GM21381 (cell line): ENCODE data around the gene BMF.
"Not testable (repeated sequence)": the region's sequence is repeated elsewhere in the genome, so short reads cannot be mapped to it uniquely, and the experiment has no call there.

Experiments
- ATAC-seq: cut with Tn5 transposase; IDR thresholded peaks from one replicate; pipeline ENCODE4 v1.9.1; 2021; ENCODE audit warnings: mild to moderate bottlenecking, moderate library complexity; ENCODE audit not compliant: unreplicated experiment

The BMF gene

GRCh38 chr15:40128766-40129660 lies 20.3 kb upstream of the BMF start:
- ATAC-seq: no peak

- no peak for ATAC-seq
Measured at GRCh38 chr15:40125950-40126349, 17.3 kb upstream of the BMF start.

GRCh38 chr15:40124807-40125285 lies 16.2 kb upstream of the BMF start:
- ATAC-seq: not testable (repeated sequence)

- ATAC-seq: not testable (repeated sequence)
Measured at GRCh38 chr15:40124333-40124732, 15.7 kb upstream of the BMF start.

- not testable (repeated sequence) for ATAC-seq
Measured at GRCh38 chr15:40123863-40124262, 15.2 kb upstream of the BMF start.

- not testable (repeated sequence) for ATAC-seq
Measured at GRCh38 chr15:40122989-40123388, 14.3 kb upstream of the BMF start.

GRCh38 chr15:40121911-40122638 lies 13.4 kb upstream of the BMF start:
- ATAC-seq: no peak

GRCh38 chr15:40118473-40118872 lies 9.8 kb upstream of the BMF start:
- ATAC-seq: no peak

- peak; percentile 96 for ATAC-seq
Measured at GRCh38 chr15:40115670-40116093, 7.0 kb upstream of the BMF start.

GRCh38 chr15:40115106-40115505 lies 6.4 kb upstream of the BMF start:
- not testable (repeated sequence) for ATAC-seq

GRCh38 chr15:40114218-40114617 lies 5.5 kb upstream of the BMF start:
- ATAC-seq: no peak

GRCh38 chr15:40112789-40113188 lies 4.1 kb upstream of the BMF start:
- ATAC-seq: no peak

- no peak for ATAC-seq
Measured at GRCh38 chr15:40111888-40112287, 3.2 kb upstream of the BMF start.

GRCh38 chr15:40110866-40111550 lies 2.3 kb upstream of the BMF start:
- no peak for ATAC-seq

- ATAC-seq: peak; percentile 3
Measured at GRCh38 chr15:40108061-40108854, 421 bp downstream of the BMF start.

GRCh38 chr15:40106203-40107161 lies 2.2 kb downstream of the BMF start:
- ATAC-seq: peak; percentile 31

GRCh38 chr15:40105517-40106202 lies 3.0 kb downstream of the BMF start:
- no peak for ATAC-seq

GRCh38 chr15:40104865-40105516 lies 3.7 kb downstream of the BMF start:
- peak; percentile 25 for ATAC-seq
